Breast epithelium (tissue), 4 donors: ENCODE measurements around the gene SPATA45. TPM values are rescaled to one million over a fixed set of nuclear protein-coding genes. Genes with fewer than 3 reads are reported as not detected.

Experiments used
- DNase-seq, 2 donors: peaks; one replicate each; pipeline ENCODE4 v3.0.0-alpha.2; 2019; ENCODE audit warnings: low spot score in 2 of 2
- H3K27ac ChIP-seq, 2 donors: fragments of 200-600 bp; sonication (generic) in 1 of 2; one replicate each; pipeline ENCODE4 v1.5.1; 2016 to 2019; ENCODE audit warnings: mild to moderate bottlenecking in 1 of 2
- H3K27me3 ChIP-seq, 2 donors: fragments of 200-600 bp; sonication (generic) in 1 of 2; one replicate each; pipeline versions ENCODE4 v1.5.1 to v1.6.0; 2017 to 2019; ENCODE audit warnings: control low read depth in 1 of 2, mild to moderate bottlenecking in 1 of 2
- H3K36me3 ChIP-seq: fragments of 200-600 bp; one replicate; pipeline ENCODE4 v1.5.1; 2019
- H3K4me1 ChIP-seq, 2 donors: fragments of 200-600 bp; sonication (generic); one replicate each; pipeline ENCODE4 v1.5.1; 2016 to 2019; ENCODE audit warnings: control low read depth in 1 of 2
- H3K4me3 ChIP-seq, 3 donors: fragments of 200-600 bp; sonication (generic); 1 replicate in 2 of 3; 2 replicates in 1 of 3; pipeline ENCODE4 v1.5.1; 2016 to 2019; ENCODE audit warnings: mild to moderate bottlenecking in 3 of 3, moderate library complexity in 2 of 3
- H3K9me3 ChIP-seq, 2 donors: fragments of 200-600 bp; sonication (generic) in 1 of 2; one replicate each; pipeline ENCODE4 v1.5.1; 2016 to 2019; ENCODE audit warnings: control low read depth in 1 of 2
- POLR2A ChIP-seq: fragments of 450-650 bp; IDR thresholded peaks from one replicate; pipeline ENCODE4 v1.6.1; 2016; ENCODE audit warnings: antibody characterized with exemption, mild to moderate bottlenecking, moderate library complexity
- POLR2AphosphoS5 ChIP-seq, 3 donors: sonication (generic); formaldehyde crosslinking; IDR thresholded peaks; one replicate each; pipeline ENCODE4 v1.6.1; 2017; ENCODE audit warnings: antibody characterized with exemption in 3 of 3
- intact Hi-C: fragments of 100-400 bp; cut with DNase I; formaldehyde crosslinking; loops from one replicate; pipeline ENCODE4 v1.15.1; 2023; ENCODE audit warnings: low total_unique reads
- total RNA-seq, 3 donors: library from RNA; depleted of rRNA; stranded (reverse); fragments of >200 nt; gene quantifications; one replicate each; pipeline ENCODE4 v1.1.0, GENCODE V29; 2016
- TF ChIP-seq, protein P1 (sequence below), 3 donors: fragments of 450-650 bp; IDR thresholded peaks; one replicate each; pipeline ENCODE4 v1.5.1; 2016 to 2017; ENCODE audit warnings: antibody characterized with exemption in 3 of 3, mild to moderate bottlenecking in 3 of 3, moderate library complexity in 3 of 3

Gene SPATA45
- total RNA-seq = not detected

DNA sequence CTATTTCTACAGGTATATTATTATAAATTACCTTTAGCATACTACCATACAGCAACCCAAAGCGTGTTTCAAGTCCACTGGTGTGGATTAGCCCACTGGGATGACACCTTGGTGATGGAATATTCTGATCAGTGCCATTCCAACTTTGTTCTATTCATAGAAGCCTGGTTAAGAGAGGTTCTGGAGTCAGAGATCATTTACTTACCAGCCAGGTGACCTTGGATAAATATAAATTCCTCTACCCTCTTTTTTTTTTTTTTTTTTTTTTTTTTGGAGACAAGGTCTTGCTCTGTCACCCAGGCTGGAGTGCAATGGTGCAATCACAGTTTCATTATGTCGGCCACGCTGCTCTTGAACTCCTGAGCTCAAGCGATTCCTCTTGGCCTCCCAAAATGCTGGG is at the start of gene SPATA45:
Gene SPATA45, minus strand, starts transcription at position 101 of the 400 bp plus-strand sequence. CDS start 11,500 bp downstream, outside the sequence.
- no peaks in the 10 kb centered on the region for H3K4me1 ChIP-seq
- no peaks in the 10 kb centered on the region for H3K36me3 ChIP-seq
- no peak for DNase-seq
- H3K27me3 ChIP-seq = no peaks in the 10 kb centered on the region
- H3K4me3 ChIP-seq = no peak within 1 kb of the TSS
- intact Hi-C loops = no loop called here
- no peak within 1 kb of the TSS for H3K27ac ChIP-seq
- H3K9me3 ChIP-seq = no peaks in the 10 kb centered on the region
- TF ChIP-seq, protein P1, sequence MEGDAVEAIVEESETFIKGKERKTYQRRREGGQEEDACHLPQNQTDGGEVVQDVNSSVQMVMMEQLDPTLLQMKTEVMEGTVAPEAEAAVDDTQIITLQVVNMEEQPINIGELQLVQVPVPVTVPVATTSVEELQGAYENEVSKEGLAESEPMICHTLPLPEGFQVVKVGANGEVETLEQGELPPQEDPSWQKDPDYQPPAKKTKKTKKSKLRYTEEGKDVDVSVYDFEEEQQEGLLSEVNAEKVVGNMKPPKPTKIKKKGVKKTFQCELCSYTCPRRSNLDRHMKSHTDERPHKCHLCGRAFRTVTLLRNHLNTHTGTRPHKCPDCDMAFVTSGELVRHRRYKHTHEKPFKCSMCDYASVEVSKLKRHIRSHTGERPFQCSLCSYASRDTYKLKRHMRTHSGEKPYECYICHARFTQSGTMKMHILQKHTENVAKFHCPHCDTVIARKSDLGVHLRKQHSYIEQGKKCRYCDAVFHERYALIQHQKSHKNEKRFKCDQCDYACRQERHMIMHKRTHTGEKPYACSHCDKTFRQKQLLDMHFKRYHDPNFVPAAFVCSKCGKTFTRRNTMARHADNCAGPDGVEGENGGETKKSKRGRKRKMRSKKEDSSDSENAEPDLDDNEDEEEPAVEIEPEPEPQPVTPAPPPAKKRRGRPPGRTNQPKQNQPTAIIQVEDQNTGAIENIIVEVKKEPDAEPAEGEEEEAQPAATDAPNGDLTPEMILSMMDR (IDR thresholded peaks at IDR 0.05) = no peak
- TF ChIP-seq POLR2A (no peak), POLR2AphosphoS5 (IDR thresholded peaks at IDR 0.05) (no peak)

DNA sequence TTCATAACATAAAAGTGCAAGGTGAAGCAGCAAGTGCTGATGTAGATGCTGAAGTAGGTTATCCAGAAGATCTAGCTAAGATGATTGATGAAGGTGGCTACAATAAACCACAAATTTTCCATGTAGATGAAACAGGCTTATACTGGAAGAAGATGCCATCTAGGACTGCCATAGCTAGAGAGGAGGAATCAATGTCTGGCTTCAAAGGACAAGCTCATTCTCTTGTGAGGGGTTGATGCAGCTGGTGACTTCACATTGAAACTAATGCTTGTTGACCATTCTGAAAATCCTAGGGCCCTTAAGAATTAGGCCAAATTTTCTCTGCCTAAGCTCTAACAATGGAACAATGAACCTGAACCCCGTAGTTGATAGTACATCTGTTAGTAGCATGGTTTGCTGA is 44.7 kb upstream of the SPATA45 start:
- DNase-seq = no peak
- no peaks in the 10 kb centered on the region for H3K9me3 ChIP-seq
- H3K4me1 ChIP-seq = no peaks in the 10 kb centered on the region
- no peaks in the 10 kb centered on the region for H3K36me3 ChIP-seq
- no peaks in the 10 kb centered on the region for H3K27me3 ChIP-seq
- H3K4me3 ChIP-seq = no peak overlapping the region
- no peak for TF ChIP-seq POLR2AphosphoS5 (IDR thresholded peaks at IDR 0.05)
- TF ChIP-seq POLR2A = no peak
- TF ChIP-seq, protein P1 (IDR thresholded peaks at IDR 0.05) = no peak
- intact Hi-C loops = no loop called here
- H3K27ac ChIP-seq = no peak overlapping the region

GRCh38 chr1:212884592-212884991 is 37.1 kb upstream of the SPATA45 start:
- no peaks in the 10 kb centered on the region for H3K4me1 ChIP-seq
- no peak overlapping the region for H3K4me3 ChIP-seq
- intact Hi-C loops = no loop called here
- H3K36me3 ChIP-seq = no peaks in the 10 kb centered on the region
- H3K27me3 ChIP-seq = no peaks in the 10 kb centered on the region
- H3K9me3 ChIP-seq = no peaks in the 10 kb centered on the region
- DNase-seq = no peak
- no peak overlapping the region for H3K27ac ChIP-seq
- TF ChIP-seq, protein P1 (IDR thresholded peaks at IDR 0.05) = no peak
- TF ChIP-seq POLR2A = no peak
- TF ChIP-seq POLR2AphosphoS5 (IDR thresholded peaks at IDR 0.05) = no peak

- Histone ChIP-seq H3K4me1 (no peaks in the 10 kb centered on the region), H3K36me3 (no peaks in the 10 kb centered on the region), H3K27ac (no peak overlapping the region), H3K27me3 (no peaks in the 10 kb centered on the region), H3K4me3 (no peak overlapping the region), H3K9me3 (no peaks in the 10 kb centered on the region)
- no peak for DNase-seq
- intact Hi-C loops = no loop called here
- TF ChIP-seq POLR2AphosphoS5 (IDR thresholded peaks at IDR 0.05) = no peak
- TF ChIP-seq, protein P1 (IDR thresholded peaks at IDR 0.05) = no peak
Measured at GRCh38 chr1:212879947-212880690, 32.7 kb upstream of the SPATA45 start.

GRCh38 chr1:212878418-212878817 is 31.0 kb upstream of the SPATA45 start:
- DNase-seq = no peak
- TF ChIP-seq POLR2AphosphoS5 (IDR thresholded peaks at IDR 0.05) = no peak
- TF ChIP-seq, protein P1 (IDR thresholded peaks at IDR 0.05) = no peak
- TF ChIP-seq POLR2A = no peak
- intact Hi-C loops = no loop called here
- no peaks in the 10 kb centered on the region for H3K27me3 ChIP-seq
- no peak overlapping the region for H3K27ac ChIP-seq
- no peak overlapping the region for H3K4me3 ChIP-seq
- no peaks in the 10 kb centered on the region for H3K4me1 ChIP-seq
- no peaks in the 10 kb centered on the region for H3K36me3 ChIP-seq
- no peaks in the 10 kb centered on the region for H3K9me3 ChIP-seq
